ENCODE measurements around the gene GCH1.

Gene GCH1

DNA sequence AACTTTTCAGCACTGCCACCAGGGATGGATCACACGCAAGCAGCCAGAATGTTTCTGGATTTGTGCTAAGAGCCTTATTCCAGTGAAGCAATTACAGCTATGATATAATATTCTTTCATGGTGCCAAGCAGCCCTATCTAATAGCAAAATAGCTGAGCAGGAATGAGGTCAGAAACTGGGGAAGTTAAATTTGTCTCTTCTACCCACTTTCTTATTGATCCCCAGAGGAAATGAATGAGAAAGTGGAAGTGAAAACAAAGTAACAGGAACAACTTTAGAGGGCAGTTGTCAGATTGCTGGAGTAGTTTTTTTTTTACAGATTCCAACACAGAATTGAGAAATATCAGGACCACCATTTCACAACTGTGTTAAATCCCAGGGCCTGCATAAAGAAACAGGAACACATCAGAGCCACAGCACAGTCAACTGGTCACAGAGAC is 44.8 kb downstream of the GCH1 start:
- peak; percentile 23 for DNase-seq

DNA sequence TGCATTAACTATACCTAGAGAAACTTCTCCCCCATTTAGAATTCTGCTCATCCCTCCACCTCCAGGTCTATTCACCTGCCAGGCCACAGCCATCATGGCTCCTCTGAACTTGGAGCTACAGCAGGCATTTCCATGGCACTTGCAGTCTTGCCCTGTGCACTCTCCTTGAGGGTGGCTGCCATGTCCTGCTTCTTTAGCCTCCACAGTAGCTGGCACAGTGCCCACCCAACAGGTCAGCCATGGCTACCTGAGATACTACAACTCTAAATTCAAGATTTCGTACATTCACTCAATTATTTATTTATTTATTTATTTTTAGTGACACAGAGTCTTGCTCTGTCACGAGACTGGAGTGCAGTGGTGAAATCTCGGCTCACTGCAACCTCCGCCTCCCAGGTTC is 46.5 kb downstream of the GCH1 start:
- no peak for DNase-seq

DNA sequence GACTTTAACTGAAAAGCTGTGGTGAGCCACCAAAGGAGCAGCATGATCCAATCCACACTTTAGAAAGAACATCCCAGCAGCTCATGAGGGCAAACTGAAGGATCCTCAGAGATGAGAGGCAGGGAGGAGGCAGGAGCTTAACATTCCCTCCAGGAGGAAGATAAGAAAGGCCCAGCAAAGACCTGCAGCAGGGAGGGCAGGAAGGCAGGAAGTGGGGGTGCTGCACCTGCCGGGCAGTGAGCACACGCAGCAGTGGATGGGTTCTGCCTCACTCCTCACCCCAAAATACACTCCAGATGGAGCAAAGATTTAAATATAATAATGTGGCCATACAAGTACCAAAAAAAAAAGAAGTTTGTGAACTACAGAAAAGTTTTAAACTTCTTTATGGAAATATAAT is 48.4 kb downstream of the GCH1 start:
- DNase-seq, result no peak

DNA sequence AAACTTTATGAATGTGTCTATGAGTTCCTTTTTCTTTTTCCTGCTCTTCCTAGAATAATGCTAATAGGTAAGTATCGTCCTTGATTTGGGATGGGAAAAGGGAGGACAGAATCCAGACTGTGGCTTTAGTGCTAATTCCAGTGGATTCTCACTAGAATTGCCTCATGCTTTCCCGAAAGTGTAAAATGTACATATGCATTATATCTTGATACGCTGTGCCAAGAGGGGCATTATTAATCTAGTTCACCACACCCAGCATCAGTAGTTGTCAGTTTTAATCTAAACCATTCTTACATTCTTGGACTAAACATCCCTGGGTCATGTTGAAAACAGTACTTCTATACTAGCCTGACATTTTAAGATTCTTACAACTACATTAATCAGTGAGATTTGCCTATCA is 49.3 kb downstream of the GCH1 start:
- DNase-seq, result no peak

DNA sequence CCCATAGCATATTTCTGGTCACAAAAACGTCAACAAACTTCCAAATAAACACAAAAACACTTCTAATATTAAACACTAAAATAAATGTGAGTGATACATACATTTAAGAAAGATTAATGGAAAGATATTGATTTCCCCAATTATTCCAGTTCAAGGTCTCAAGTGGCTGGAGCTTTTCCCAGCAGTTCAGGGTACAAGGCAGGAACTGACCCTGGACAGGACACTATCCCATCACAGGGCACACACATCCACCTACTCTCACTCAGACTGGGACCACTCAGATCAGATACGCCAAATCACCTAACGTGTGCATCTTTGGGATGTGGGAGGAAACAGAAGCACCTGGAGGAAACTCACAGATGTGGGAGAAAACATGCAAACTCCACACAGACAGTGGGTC is 50.4 kb downstream of the GCH1 start:
- DNase-seq, result no peak

DNA sequence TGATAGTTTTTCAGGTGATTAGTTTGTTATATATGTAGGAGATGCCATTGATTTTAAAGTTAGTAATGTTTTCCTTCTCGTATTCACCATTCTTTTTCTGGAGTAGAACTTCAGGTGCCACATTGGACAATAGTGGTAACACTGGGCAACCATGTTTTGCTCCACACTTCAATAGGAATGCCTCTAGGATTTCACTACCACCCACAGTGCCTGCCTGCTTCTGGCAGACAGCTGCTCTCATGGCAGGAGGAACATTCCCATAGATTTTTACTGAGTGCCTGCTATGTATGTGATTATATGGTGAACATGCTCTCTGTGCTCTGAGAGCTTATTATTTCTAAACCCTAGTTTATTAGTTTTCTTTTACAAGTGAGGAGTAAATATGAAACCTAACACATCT is 53.7 kb downstream of the GCH1 start:
- DNase-seq, result no peak

DNA sequence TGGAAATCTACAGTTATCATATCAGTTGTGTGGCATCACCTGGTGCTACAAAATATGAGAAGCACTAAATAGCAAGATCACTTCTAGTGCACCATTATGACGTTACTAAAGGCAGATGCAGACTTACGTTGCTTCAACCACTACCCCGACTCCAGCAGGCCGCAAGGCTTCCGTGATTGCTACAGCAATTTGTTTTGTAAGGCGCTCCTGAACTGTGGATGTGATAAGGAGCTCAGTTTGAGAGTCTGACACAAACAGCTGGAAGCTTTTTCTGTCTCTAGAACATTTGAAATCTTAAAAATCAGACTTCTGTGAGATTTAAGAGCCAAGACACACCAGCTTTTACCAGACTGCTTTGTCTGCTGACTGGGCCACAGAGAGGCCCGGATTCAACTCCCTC is 57.0 kb downstream of the GCH1 start:
- no peak for DNase-seq

DNA sequence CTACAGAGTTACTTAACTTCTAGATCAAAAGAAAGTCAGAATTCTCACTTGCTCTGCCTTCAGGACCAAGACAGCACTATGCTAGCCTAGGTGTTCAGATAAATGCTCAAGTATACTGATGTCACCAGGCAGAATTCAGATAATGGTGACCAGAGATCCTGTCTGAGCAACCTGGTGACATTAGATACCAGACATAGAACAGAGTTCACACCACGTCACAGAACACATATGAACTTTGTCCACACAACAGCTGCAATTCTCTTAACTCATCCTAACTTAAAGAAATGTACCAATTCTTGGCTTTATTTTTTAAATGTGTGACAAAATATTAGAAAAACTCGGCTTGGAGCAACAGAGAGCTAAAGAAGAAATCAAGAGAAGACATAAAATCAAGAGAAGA is 58.1 kb downstream of the GCH1 start:
- no peak for DNase-seq

DNA sequence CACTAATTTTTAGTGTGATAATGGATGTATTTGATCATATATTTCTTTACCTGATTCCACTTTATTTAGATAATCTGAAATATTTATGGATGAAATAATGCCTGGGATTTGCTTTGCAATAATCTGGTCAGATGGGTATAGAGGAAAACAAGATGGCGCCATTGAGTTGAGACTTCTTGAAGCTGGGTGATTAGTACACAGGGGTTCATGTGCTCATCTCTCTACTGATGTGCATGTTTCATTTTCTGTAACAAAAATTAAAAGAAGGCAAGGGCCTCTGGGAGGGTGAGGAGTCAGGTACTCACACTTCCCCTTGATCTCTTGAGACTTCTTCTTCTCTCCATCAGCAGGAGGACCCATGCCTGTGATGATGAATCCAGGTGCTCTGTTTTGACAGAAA is 61.8 kb downstream of the GCH1 start:
- DNase-seq, result no peak

DNA sequence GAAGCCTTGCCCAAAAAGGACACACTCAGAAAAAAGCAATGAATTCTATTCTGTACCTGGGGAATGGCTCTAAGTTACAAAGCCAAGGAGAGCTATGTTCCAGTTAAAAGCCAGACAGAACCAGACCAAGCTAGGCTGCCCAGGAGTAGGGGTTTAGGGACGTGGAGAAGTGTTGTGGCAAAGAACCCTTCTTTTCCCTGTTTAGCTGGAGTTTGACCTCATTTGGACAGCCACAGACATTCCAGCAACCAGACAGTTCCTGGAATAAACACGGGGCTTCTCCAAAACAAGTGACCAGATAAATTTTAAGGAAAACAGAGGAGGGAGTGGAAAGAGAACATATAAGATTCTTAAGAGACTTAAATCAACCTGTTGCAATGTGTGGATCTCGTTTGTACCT is 62.3 kb downstream of the GCH1 start:
- no peak for DNase-seq

DNA sequence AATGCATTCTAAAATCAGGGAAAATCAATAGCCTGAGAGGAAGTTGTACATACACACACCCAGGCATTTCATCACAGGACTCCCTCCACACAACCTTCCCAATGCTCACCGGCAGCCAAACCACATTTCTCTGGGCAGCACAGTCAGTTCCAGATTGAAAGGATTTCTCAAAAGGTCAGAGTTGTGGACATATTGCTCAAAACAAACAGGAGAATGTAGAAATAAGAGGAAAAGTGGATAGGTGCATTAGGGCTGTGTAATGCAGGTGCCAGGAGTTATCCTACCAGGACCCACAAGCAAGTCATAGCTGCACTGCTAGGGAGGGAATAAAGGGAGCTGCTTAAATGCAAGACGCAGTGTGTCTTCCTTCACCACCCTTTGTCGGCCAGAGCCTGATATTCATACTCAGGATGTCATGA is 62.9 kb downstream of the GCH1 start:
- DNase-seq, result no peak

DNA sequence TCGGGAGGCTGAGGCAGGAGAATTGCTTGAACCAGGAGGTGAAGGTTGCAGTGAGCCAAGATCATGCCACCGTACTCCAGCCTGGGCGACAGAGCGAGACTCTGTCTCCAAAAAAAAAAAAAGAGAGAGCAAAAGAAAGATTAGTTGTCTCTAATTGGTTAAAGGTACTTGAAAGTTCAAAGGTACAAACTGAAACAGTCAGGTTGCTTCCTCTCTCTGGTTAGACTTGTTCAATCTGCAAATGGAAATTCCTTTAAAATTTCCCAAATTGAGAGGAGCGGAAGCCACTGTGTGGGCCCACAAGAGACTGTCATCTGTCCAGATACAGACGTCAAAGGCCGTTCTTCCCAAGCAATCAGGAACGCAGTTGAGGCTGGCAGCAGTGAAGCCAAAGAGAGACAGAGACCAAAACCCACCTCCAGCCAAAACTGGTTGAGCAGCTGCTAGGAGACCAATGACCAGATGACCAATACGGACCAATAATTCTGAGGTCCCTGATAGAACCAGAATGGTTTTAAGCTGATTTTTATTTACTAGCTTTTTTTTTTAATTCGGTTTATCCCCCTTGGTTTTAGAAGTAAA is 63.6 kb downstream of the GCH1 start:
- no peak for DNase-seq

DNA sequence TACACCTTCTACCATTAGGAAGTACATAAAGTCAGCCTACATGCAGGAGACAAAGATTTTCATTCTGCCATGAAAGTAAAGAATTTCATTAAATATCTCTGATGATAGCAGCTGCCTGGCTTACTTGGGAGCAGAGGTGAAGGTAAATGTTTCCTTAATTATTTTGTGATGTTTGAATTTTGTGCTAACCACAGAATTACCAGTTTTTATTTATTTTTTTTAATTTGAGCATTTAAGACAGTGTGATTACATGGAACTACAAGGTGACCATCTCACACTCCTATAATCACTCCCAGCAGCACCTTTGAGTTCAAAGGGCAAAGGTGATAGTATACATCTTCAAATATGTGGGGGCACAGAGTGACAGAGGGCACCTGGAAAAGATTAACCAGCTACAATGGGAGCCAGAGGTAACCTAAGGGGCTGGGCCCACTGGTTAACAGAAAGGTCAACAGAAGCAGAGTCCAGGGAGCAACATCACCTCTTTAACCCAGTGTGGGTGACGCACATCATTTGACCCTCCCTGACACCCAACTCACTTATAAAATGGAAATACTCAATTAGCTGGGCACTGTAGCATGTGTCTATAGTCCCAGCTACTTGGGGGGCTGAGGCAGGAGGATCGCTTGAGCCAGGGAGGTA is 65.0 kb downstream of the GCH1 start:
- DNase-seq, result no peak

DNA sequence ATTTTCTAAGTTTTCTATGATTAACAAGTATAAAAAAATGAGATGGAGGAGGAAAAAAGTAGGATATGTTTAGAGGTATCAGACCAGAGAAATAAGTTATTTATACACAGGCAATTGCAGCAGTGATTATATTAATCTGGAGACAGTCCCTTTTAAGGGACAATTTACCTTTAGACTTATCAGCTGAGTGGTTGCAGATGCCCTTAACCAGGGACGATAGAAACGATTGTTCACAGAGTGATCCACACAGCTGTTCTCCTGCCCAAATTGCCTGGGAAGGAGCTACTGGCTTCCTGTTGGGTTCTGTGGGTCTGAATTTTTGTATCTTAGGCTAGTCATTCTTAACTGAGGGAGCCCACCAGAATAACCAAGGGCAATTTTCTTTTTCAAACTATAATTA is 66.4 kb downstream of the GCH1 start:
- DNase-seq, result no peak

DNA sequence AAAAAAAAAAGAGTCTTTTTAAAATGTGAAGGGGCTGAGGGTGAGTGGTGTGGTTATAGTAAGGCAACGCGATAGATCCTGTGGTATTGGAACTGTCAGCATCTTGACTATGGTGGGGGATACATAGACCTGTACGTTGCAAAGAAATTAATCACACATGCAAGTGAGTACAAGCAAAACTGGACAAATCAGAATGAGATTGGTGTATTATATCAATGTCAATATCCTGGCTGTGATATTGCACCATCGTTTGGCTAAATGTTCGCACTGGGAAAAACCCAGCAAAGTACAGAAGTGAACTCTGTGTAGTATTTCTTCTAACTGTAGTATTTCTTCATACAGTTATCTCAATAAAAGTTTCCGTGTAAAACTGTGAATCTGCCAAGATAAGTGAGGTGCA is 67.9 kb downstream of the GCH1 start:
- DNase-seq, result no peak

DNA sequence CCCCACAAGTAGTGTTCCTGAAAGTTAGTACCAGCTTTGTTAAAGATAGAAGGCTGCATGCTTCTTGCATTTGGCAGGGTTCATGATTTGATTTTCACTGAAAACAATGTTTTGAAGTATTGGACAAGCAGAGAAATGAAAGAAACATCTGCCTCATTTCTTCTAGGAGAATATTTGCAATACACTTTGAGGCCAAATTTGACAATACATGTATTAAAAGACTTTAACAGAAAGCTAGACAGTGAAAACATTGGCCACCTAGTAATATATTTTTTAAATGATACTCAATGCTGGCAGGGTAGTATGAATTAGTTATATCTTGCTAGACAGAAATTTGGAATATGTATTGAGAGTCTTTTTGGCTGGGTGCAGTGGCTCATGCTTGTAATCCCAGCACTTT is 68.5 kb downstream of the GCH1 start:
- DNase-seq, result no peak

DNA sequence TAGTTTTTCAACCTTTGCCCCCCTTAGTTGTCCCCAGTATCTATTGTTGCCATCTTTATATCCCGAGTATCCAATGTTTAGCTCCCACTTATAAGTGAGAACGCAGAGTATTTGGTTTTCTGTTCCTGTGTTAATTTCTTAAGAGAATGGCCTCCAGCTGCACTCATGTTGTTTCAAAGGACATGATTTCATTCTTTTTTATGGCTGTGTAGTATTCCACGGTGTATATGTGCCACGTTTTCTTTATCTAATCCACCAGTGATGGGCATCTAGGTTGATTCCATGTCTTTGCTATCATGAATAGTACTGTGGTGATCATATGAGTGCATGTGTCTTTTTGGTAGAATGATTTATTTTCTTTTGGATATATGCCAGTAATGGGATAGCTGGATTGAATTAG is 72.0 kb downstream of the GCH1 start:
- no peak for DNase-seq

DNA sequence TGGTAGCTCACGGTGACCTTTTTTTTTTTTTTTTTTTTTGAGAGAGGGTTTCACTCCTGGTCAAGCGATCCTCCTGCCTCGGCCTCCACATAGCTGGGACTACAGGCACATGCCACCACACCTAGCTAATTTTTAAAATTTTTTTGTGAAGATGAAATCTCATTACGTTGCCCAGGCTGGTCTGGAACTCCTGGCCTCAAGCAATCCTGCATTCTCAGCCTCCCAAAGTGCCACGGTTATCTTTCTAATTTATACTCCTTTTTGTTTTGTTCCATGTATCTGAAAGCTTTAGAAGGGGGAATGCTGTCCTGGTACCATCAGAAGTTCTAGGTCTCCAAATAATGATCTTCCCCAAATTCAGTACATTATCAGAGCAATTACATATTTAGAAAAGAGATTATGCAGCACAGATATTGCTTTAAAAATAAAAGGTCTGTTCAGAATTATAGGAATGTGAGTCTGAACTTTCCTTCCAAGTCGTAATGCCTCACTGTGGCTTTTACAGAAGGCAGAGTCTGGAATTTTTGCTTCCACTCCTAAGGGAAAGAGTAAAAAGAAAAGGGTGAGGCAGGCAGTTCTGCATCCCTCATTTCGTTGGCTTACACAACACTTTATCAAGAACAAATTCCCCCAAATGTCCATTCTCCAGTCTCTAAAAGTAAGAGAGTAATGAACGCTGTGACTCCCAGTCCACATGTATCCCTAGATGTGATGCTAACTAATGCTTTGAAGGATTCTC is 73.0 kb downstream of the GCH1 start:
- DNase-seq, result no peak

DNA sequence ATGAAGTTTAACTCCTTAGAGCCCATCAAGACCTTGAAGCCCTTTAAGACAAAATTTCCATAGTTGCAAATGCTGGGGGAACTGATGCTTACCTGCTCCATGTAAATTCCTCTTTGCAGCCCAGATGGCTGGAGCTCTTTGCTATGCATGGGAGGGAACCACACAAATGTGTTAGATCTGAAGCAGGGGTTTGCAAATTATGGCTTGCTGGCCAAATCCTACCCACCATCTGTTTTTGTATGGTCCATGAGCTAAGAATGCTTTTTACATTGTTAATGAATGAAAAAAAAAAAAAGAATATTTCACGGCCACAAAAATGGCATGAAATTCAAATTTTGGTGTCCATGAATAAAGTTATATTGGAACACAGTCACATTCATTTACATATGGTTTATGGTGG is 74.6 kb downstream of the GCH1 start:
- no peak for DNase-seq

DNA sequence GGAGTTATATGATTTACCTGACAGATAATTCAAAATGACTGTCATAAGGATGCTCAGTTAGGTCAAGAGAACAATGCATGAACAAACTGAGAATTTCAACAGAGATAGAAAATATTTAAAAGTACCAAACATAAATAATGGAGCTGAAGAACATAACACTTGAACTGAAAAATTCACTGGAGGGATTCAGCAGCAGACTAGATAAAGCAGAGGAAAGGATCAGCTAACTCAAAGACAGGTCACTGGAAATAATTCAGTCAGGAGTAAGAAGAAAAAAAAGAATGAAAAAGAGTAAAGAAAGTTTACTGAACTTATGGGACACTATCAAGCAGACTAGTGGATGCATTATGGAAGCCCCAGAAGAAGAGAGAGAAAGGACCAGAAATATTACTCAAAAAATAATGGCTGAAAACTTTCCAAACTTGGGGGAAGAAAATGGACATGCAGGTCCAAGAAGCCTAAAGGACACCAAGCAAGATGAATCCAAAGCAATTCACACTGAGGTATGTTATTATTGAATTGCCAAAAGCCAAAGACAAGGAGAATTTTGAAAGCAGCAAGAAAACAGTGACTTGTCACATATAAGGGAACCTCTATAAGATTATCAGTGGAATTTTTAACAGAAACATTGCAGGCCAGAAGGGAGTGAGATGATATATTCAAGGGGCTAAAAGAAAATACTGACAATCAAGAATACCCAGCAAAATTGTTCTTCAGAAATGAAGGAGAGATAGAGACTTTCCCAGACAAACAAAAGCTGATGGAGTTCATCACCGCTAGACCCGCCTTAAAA is 78.7 kb downstream of the GCH1 start:
- DNase-seq, result no peak

DNA sequence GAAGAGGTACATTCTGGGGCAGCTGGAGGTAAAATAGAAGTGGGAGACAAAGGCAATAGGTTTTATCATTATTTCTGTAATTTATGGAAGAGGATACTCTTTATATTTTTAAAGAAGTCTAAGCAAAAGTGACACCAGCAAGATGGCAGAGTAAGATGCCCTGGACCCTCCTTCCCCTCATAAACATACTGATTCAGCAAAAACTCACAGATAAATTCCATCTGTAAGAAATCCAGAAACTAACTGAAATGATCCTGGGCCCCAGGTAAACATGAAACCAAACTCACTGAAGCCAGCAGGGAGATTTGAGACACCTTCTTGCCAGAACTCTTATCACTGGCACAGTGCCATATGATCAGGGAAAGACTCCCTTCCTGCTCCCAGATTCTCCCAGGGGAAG is 79.9 kb downstream of the GCH1 start:
- no peak for DNase-seq

DNA sequence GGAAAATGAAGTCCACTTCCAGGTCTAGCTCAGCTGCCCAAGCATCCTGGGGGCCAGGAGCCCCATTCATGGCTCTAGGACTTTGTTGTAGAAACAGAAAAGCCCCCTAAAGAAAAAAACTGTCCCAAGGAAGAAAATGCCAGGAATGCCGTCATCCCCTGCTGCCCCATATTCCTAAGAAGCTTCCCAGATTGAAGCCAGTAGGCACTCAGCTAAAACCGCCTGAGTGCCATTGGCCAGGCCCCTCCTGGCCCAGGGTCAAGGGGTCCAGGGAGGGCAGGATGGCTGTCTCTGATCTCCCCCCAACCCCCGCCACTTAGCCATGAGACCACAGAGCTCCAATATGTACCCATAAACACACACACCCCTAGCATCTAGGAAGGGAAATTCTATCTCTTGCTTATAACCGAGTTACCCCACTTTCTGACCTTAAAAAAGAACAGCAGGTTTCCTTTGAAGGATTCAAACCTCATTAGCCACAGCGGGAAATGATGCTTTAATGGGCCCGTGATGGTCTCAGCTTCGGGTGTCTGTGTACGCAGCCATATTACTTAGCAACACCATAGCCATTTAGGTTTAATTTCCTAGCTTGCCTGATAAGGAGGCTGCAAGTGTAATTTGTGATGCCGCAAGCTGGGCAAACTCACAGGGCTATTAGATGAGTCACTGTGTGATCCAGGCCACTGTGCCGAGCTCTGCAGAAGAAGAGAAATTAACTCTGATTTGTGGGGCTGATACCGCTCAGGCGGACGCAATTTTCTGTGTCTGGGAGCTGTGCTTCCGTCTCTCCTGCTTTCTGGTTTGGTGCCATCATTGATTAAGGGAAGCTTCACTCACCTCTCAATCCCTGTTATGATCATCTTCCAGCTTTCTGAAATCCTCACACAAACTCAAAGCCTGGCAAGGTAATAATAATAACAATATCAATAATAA is 84.2 kb downstream of the GCH1 start:
- no peak for DNase-seq

DNA sequence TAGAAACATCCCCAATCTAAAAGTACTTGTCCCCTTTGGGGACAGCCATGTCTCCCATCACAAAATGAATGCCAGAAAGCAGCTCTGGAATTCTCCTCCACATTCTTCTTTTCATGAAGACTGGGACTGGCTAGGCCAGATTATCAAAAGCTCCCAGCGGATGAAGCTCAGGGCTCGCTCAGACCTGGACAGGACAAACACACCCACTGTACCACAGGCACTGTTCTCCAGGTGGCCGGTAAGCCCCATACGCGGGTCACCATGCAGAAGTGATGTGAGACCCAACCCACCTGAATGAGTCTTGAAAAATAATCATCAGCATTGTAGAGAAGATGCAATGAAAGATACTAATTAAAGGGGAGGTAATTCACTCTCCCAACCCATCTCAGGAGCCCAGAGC is 85.1 kb downstream of the GCH1 start:
- no peak for DNase-seq
